Stomach (tissue), 4 donors: Measurements from ENCODE around the gene TMEM37.

Experiments used
- EP300 ChIP-seq: sonication (generic); formaldehyde crosslinking; IDR thresholded peaks from one replicate; pipeline ENCODE4 v1.6.1; 2017; ENCODE audit warnings: antibody characterized with exemption
- POLR2A ChIP-seq, 4 donors: fragments of 450-650 bp; IDR thresholded peaks; one replicate each; pipeline ENCODE4 v1.6.1; 2016; ENCODE audit warnings: antibody characterized with exemption in 4 of 4, control low read depth in 2 of 4, mild to moderate bottlenecking in 1 of 4, moderate library complexity in 1 of 4
- POLR2AphosphoS5 ChIP-seq, 3 donors: sonication (generic); formaldehyde crosslinking; IDR thresholded peaks; one replicate each; pipeline ENCODE4 v1.6.1; 2016; ENCODE audit warnings: antibody characterized with exemption in 3 of 3
- TF ChIP-seq, protein P1 (sequence below), 7 experiments: fragments of 450-650 bp in 4 of 7; fragments of 200-600 bp in 3 of 7; sonication (generic) in 3 of 7; IDR thresholded peaks; one replicate each; pipeline ENCODE4 v1.5.1; 2016 to 2019; ENCODE audit warnings: antibody characterized with exemption in 7 of 7, control low read depth in 2 of 7, mild to moderate bottlenecking in 1 of 7

DNA sequence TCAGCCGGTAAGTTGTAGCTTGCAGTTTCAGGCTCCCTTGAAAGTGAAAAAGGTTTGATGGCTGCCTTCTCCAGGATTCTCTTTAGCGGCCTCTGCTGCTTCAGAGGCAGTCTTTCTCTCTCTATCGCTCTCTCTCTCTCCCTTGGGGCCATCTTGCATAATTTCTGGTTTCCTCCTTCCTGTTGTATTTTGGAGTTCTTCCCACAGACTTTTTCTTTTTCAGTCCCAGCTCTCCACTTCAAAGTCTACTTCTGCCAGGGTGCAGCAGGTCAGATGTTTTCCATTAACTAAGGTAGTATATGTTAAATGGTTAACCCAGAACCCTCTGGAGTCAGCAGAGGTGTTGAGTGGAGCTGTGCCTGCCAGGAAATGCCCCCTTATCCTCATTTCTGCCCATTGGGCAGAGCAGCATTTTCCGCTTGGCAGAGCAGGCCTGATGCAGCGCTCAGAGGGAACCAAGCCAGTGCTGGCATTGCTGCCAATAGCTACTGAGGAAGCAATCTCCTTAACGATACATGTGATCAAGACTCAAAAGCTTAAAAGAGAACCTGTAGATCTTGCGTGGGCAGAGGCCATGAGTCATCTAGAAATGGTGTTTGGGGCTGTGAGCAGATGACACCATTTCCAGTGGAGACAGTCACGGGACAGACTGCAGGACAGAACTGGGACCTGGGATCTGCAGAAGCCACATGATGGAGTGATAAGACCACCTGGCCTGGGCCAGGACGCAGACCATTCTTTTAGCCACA, 44.1 kb upstream of the TMEM37 start:
- TF ChIP-seq EP300, result no peak
- TF ChIP-seq POLR2A (IDR thresholded peaks at IDR 0.05), result no peak
- TF ChIP-seq, protein P1, sequence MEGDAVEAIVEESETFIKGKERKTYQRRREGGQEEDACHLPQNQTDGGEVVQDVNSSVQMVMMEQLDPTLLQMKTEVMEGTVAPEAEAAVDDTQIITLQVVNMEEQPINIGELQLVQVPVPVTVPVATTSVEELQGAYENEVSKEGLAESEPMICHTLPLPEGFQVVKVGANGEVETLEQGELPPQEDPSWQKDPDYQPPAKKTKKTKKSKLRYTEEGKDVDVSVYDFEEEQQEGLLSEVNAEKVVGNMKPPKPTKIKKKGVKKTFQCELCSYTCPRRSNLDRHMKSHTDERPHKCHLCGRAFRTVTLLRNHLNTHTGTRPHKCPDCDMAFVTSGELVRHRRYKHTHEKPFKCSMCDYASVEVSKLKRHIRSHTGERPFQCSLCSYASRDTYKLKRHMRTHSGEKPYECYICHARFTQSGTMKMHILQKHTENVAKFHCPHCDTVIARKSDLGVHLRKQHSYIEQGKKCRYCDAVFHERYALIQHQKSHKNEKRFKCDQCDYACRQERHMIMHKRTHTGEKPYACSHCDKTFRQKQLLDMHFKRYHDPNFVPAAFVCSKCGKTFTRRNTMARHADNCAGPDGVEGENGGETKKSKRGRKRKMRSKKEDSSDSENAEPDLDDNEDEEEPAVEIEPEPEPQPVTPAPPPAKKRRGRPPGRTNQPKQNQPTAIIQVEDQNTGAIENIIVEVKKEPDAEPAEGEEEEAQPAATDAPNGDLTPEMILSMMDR (IDR thresholded peaks at IDR 0.05), result no peak
- no peak for TF ChIP-seq POLR2AphosphoS5 (IDR thresholded peaks at IDR 0.05)
